HG03097 (cell line): ENCODE results near the gene NFXL1.
"Not testable (repeated sequence)": the region's sequence is repeated elsewhere in the genome, so short reads cannot be mapped to it uniquely, and the experiment has no call there.

Experiments
- ATAC-seq: cut with Tn5 transposase; IDR thresholded peaks from one replicate; pipeline ENCODE4 v1.9.1; 2021; ENCODE audit not compliant: unreplicated experiment, low FRiP score

The NFXL1 gene

GRCh38 chr4:47914220-47914925 lies at the start of gene NFXL1:
Gene NFXL1, minus strand, starts transcription at chr4:47914583. Its CDS starts 380 bp downstream, at chr4:47914203.
- ATAC-seq, result peak; percentile 98

DNA sequence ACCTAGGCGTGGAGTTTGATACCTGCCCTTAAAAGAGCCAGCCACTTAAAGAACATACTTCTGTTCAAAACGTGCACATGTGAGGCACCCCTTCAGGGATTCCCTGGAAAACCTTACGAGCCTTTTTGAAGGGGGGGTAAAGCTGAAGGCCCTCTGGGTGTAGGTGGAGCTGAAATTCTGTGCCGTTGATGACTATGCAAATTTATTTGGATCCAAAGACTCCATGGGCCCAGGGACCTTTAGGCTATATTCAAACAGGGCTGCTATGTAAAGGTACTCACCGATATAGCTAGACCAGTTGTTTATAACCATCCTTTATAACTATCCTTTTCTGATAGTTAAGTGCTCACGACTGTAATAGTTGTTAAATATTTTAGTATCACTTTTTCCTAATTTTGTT lies 40.3 kb upstream of the NFXL1 start:
- no peak for ATAC-seq

DNA sequence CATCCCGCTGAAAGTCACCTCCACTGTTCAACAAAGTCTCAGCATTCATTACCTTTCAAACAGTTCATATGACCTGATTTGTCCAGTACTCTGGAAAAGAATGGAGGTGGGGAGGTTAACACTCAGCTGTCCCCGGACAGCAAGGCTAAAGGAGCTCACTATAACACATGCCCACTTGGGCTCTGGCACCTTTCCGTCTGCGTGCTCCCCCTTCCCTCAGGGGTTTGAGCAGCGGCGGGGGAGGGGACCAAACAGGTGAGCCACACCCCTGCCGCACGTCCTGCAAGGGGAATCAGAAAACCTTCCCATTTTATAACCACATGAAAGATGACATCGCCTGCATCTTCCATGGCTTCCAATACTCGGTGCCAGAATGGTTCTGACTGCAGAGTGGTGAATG lies 39.9 kb upstream of the NFXL1 start:
- ATAC-seq, result no peak

- no peak for ATAC-seq
Measured at GRCh38 chr4:47945930-47946726, 31.7 kb upstream of the NFXL1 start.

DNA sequence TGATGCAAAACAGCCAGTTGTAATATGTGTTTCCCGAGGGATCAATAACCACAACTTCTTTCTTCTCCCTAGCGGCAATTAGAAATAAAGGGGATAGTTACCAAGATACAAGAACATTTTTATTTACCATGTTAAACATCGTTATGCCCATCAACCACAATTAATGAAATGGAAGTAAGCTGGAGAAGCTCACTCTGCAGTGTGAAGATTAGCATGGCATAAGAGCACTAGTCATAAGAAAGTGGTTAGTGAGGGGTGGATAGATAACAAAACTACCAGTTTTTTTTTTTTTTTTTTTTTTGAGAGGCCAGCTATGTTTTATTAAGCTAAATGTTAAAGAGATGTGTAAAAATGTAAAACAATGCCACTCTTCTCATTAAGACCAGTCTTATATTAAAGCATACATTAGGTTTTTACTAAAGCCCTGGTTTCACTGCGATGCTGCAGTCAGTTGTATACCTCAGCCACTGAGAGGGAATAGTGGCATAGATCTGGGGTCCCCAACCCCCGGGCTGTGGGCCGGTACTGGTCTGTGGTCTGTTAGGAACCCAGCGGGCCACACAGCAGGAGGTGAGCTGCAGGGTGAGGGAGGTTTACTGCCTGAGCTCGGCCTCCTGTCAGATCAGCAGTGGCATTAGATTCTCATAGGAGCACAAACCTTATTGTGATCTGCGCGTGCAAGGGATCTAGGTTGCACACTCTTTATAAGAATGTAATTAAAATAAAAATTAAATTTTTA lies 27.9 kb upstream of the NFXL1 start:
- ATAC-seq, result no peak

DNA sequence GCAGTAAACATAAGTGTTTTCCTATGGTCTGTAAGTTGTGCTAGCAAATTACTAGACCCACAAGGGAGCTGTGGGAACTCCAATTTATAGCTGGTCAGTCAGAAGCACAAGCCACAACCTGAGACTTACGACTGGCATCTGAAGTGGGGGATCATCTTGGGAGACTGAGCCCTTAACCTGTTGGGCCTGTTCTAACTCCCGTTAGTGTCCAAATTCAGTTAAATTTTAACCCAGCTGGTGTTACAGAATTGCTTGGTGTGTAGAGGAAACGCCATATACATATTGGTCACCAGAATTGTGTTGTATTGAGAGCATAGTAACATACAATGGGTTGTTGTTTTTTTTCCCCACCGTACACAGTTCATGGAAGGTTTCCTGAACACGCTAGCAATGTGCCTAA lies 25.1 kb upstream of the NFXL1 start:
- ATAC-seq, result no peak

DNA sequence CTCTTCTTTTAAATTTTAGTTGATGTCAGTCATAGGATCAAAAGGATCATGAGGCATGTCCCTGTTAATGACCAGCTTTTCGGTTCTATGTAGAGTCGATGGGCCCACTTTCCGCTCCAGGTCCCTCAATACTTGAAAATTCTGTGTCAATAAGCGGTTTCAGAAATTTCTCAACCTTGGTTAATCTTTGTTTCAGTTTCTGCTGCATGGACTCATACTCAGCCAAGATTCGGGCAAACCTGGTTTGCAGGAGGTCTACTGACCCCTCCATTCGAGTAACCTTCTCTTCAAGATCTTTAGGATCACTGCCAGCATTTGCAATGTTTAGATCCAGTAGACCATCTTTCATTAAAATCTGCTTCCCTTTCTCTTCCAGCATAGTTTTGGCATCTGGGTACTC lies 22.0 kb upstream of the NFXL1 start:
- no peak for ATAC-seq

GRCh38 chr4:47933840-47934239 lies 19.5 kb upstream of the NFXL1 start:
- no peak for ATAC-seq

DNA sequence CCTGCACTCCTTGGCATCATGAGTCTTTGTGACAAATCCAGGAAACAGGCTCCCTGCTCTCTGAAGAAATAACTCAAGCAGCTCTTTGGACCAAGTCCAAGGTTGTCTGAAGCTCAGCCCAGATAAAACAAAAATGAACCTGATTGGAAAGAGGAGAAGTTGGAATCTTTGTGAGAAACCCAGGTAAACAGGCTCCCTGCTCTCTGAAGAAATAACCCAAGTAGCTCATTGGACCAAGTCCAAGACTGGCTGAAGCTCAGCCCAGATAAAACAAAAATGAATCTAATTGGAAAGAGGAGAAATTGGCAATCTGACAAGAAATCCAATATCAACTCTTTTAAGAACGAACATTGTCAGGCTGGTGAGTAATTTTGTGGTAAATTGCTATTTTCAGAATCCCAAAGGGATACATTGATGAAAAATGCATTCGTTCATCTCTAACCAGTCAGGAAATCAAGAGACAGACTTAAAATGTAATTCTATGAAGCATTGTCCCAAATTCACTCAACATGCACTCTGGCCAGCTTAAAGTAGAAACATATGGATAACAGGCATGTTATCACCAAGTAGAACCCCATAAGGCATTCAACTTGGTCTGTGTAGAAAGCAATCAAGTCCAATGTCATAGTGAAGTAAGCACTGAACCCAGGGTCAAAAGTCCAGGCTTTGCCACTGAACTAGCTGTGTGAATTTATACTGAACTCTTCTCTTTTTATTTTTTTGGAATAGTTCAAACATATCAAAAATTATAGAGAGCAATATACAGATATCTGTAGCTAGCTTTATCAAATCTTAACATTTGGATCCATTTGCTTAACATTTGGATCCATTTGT lies 16.8 kb upstream of the NFXL1 start:
- ATAC-seq, result no peak

- ATAC-seq, result no peak
Measured at GRCh38 chr4:47929682-47930201, 15.4 kb upstream of the NFXL1 start.

DNA sequence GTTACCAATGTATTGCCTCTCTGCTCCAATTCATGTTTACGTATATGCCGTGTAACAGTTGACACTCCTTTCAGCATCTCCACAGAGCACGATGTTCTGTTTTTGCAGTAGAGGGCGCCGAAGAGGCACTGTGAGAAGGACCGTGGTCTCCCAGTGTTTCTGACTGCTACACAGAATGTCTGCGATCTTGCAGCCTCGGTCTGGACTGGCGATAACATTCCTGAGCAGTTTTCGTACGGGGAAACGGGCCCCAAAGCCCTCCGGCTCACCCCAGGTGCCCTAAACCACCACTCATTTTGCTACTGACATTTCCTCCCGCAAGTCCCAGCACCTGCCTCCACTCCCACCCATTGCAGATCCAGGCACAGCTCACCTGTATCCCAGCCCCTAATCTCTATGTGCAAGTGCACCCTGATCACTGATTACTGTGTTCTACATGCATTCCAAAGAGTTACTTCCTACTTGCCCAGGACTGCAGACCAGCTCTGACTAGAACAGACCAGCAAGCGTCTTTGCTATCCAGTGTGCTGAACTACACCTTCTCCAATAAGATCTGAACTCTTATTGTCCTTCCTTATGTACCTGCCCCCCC lies 12.4 kb upstream of the NFXL1 start:
- ATAC-seq, result peak; percentile 83

GRCh38 chr4:47923261-47923608 lies 8.9 kb upstream of the NFXL1 start:
- ATAC-seq, result not testable (repeated sequence)

- ATAC-seq, result not testable (repeated sequence)
Measured at GRCh38 chr4:47922436-47923260, 8.3 kb upstream of the NFXL1 start.

DNA sequence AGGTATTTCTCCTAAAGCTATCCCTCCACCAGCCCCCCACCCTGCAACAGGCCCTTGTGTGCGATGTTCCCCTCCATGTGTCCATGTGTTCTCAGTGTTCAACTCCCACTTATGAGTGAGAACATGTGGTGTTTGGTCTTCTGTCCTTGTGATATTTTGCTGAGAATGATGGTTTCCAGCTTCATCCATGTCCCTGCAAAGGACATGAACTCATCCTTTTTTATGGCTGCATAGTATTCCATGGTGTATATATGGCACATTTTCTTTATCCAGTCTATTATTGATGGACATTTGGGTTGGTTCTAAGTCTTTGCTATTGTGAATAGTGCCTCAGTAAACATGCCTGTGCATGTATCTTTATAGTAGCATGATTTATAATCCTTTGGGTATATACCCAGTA lies 2.8 kb upstream of the NFXL1 start:
- ATAC-seq, result not testable (repeated sequence)

DNA sequence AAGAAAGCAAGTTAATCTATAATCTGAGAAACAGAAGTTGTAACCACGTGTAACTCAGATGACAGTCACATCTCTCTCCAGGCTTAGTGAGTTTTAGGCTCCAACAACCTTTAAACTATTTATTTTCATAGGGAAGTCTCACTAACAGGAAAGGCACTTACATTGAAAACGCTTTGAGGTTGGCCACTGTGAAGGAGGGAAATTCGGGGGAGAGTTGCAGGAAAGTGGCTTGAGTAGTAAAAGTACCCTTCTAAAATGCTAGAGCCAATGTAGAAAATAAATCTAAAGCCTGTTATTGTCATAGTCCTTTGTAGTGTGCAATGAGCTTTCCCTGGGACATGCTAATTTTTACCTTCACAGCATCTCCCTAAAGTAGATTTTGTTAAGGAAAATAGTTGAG lies 995 bp upstream of the NFXL1 start:
- ATAC-seq, result no peak

DNA sequence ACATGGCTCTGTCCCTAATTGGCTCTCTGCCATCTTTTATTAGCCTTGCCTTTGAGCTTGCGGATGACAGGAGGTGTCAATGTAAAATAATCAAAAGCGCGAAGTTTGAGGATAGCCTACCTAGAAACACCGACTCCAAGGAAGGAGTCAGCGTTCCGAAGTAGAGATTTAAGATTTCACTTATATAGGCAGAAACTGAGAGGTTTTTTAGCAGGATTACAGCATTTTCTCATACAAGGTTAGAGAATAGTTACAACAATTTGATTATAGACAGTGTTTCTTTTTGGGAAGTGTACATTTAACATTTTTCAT lies 499 bp upstream of the NFXL1 start:
- ATAC-seq, result no peak

GRCh38 chr4:47913861-47914219 lies 543 bp downstream of the NFXL1 start:
- peak; percentile 26 for ATAC-seq

DNA sequence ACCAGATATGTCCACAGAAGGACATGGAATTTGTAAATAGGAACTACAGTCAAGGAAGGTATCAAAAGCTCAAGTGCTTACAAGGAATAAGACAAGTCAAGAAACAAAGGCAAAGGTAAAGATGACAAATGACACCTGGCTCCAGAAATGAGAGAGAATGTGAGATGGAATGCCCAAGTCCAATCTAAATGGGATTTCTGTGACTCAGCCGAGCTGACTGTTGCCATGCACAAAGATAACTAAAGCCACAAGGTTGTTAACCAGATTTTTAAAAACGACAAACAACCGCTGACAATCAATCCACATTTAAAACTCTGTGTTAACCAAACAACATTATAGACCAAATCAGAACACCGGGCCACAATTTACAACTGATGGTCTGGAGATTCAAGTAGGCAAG lies 1.1 kb downstream of the NFXL1 start:
- ATAC-seq, result no peak

DNA sequence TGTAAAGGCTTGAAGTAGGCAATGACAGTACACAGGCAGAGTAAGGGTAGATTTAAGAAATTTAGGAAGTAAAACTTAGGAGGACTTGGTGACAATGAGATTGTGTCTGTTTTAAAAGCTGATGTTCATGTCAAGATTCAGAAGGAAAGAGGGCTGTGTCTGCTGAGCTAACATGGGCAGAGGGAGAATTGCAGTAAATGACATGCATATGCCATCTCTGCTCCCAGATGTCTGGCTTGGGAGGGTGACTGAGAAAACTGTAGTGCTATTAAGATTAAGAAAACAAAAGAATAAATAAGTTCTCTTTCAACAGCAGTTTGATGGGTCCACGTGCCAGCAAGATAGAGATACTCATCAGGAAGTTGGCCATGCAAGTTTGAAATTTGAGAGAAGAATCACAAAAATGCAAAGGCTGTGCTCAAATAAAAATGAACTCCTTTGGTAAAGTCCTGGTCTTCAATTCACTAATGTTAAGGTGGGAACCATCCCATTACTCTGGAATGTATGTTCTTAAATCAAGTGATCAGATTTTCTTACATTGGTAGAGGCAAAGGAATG lies 7.2 kb downstream of the NFXL1 start:
- ATAC-seq, result no peak
